Testis (tissue), 2 donors: ENCODE measurements around the gene EXOSC7.

Experiments used
- POLR2A ChIP-seq: fragments of 450-650 bp; IDR thresholded peaks from one replicate; pipeline ENCODE4 v1.6.1; 2017; ENCODE audit warnings: antibody characterized with exemption, mild to moderate bottlenecking, moderate library complexity
- TF ChIP-seq, protein P1 (sequence below), 3 experiments: fragments of 450-650 bp in 2 of 3; fragments of 200-600 bp in 1 of 3; sonication (generic) in 1 of 3; IDR thresholded peaks; one replicate each; pipeline ENCODE4 v1.5.1; 2016 to 2019; ENCODE audit warnings: antibody characterized with exemption in 3 of 3, mild to moderate bottlenecking in 2 of 3, moderate library complexity in 1 of 3

DNA sequence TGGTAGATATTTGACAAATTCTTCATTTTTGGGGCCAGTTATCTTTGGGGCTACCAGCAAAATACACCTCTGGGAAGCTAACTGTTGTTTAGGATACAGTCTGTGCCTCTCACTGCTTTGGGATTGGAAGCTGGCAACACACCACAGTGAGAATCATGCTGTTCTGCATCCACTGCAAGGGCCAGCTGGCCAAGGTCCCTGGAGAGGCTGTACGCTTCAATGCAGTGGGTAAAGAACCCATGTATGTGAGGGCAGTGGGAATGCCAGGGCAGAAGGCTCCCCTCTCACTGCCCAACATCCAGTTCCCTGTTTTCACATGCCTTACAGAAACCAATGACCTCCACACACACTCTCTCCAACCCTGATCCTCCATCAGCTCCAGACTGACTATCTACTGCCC is 20.1 kb upstream of the EXOSC7 start:
- TF ChIP-seq, protein P1, sequence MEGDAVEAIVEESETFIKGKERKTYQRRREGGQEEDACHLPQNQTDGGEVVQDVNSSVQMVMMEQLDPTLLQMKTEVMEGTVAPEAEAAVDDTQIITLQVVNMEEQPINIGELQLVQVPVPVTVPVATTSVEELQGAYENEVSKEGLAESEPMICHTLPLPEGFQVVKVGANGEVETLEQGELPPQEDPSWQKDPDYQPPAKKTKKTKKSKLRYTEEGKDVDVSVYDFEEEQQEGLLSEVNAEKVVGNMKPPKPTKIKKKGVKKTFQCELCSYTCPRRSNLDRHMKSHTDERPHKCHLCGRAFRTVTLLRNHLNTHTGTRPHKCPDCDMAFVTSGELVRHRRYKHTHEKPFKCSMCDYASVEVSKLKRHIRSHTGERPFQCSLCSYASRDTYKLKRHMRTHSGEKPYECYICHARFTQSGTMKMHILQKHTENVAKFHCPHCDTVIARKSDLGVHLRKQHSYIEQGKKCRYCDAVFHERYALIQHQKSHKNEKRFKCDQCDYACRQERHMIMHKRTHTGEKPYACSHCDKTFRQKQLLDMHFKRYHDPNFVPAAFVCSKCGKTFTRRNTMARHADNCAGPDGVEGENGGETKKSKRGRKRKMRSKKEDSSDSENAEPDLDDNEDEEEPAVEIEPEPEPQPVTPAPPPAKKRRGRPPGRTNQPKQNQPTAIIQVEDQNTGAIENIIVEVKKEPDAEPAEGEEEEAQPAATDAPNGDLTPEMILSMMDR (IDR thresholded peaks at IDR 0.05) = no peak
- no peak for TF ChIP-seq POLR2A
